Mesendoderm (in vitro differentiated cells): ENCODE data around the gene CYP2D6.
A peak's percentile ranks its signal among the peaks of the same experiment; 100 is the strongest.
"Not testable (repeated sequence)": the region's sequence is repeated elsewhere in the genome, so short reads cannot be mapped to it uniquely, and the experiment has no call there.

Experiments
- DNase-seq: peaks from one replicate; pipeline ENCODE4 v3.0.0; 2013
- H2AK5ac ChIP-seq: 2 replicates; pipeline ENCODE4 v1.6.1; 2013; ENCODE audit warnings: low read length, inconsistent platforms
- H2BK120ac ChIP-seq: 2 replicates; pipeline ENCODE4 v1.6.1; 2013; ENCODE audit warnings: low read depth, mild to moderate bottlenecking, low read length, moderate library complexity, mixed read lengths
- H2BK15ac ChIP-seq: replicated peaks from 2 replicates; pipeline ENCODE4 v1.6.1; 2013; ENCODE audit warnings: low read depth, mild to moderate bottlenecking, moderate library complexity
- H2BK5ac ChIP-seq: 2 replicates; pipeline ENCODE4 v1.6.1; 2013; ENCODE audit warnings: low read length, inconsistent platforms
- H3K18ac ChIP-seq: 2 replicates; pipeline ENCODE4 v1.6.1; 2013; ENCODE audit warnings: mild to moderate bottlenecking, low read length, mixed read lengths
- H3K23ac ChIP-seq: one replicate; pipeline ENCODE4 v1.6.1; 2013; ENCODE audit warnings: low read length
- H3K27ac ChIP-seq: 2 replicates; pipeline ENCODE4 v1.5.1; 2013; ENCODE audit warnings: low read depth, mild to moderate bottlenecking, inconsistent platforms, low read length, moderate library complexity
- H3K27me3 ChIP-seq: 2 replicates; pipeline ENCODE4 v1.6.1; 2013; ENCODE audit warnings: low read length, control low read depth, mild to moderate bottlenecking, inconsistent platforms; ENCODE audit not compliant: insufficient read depth, poor library complexity
- H3K36me3 ChIP-seq: 2 replicates; pipeline ENCODE4 v1.6.1; 2013; ENCODE audit warnings: low read length, inconsistent platforms; ENCODE audit not compliant: control insufficient read depth, insufficient read depth
- H3K4ac ChIP-seq: one replicate; pipeline ENCODE4 v1.6.1; 2013; ENCODE audit warnings: low read depth, mild to moderate bottlenecking, low read length, moderate library complexity
- H3K4me1 ChIP-seq: 2 replicates; pipeline ENCODE4 v1.6.1; 2013; ENCODE audit warnings: low read depth, low read length, inconsistent platforms; ENCODE audit not compliant: control insufficient read depth
- H3K4me2 ChIP-seq: 2 replicates; pipeline ENCODE4 v1.6.1; 2013; ENCODE audit warnings: low read length
- H3K4me3 ChIP-seq: 2 replicates; pipeline ENCODE4 v1.5.1; 2013; ENCODE audit warnings: mild to moderate bottlenecking, low read length
- H3K56ac ChIP-seq: one replicate; pipeline ENCODE4 v1.6.1; 2013; ENCODE audit warnings: low read length
- H3K79me1 ChIP-seq: 2 replicates; pipeline ENCODE4 v1.6.1; 2013; ENCODE audit warnings: low read length, inconsistent platforms
- H3K79me2 ChIP-seq: 2 replicates; pipeline ENCODE4 v1.6.1; 2013; ENCODE audit warnings: mild to moderate bottlenecking, low read length; ENCODE audit not compliant: control insufficient read depth, insufficient read depth
- H3K9ac ChIP-seq: 2 replicates; pipeline ENCODE4 v1.6.1; 2013; ENCODE audit warnings: low read length, inconsistent platforms
- H4K5ac ChIP-seq: one replicate; pipeline ENCODE4 v1.6.1; 2013; ENCODE audit warnings: low read length
- H4K8ac ChIP-seq: one replicate; pipeline ENCODE4 v1.6.1; 2013; ENCODE audit warnings: low read depth, mild to moderate bottlenecking, control low read depth, low read length, moderate library complexity
- WGBS: extraction: QIAGEN DNeasy Blood & Tissue Kit; methylation state at CpG from one replicate; pipeline ENCODE4 v1.1.7; 2013; ENCODE audit warnings: low lambda C conversion rate, missing lambda C conversion rate; ENCODE audit not compliant: insufficient coverage; ENCODE audit errors: extremely low coverage; 5-methylcytosine and 5-hydroxymethylcytosine counted together

The CYP2D6 gene

DNA sequence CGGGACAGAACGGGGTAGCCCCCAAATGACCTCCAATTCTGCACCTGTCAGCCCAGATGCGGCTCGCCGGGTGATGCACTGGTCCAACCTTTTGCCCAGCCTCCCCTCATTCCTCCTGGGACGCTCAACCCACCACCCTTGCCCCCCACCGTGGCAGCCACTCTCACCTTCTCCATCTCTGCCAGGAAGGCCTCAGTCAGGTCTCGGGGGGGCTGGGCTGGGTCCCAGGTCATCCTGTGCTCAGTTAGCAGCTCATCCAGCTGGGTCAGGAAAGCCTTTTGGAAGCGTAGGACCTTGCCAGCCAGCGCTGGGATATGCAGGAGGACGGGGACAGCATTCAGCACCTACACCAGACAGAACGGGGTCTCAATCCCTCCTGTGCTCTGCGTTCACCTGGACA, 2.6 kb downstream of the CYP2D6 start:
- not testable (repeated sequence) for H3K4me1 ChIP-seq, H2BK120ac ChIP-seq, H3K4ac ChIP-seq, H3K27me3 ChIP-seq, H3K23ac ChIP-seq, H4K8ac ChIP-seq, H4K5ac ChIP-seq, H3K79me1 ChIP-seq, H2BK15ac ChIP-seq, H3K36me3 ChIP-seq, H2AK5ac ChIP-seq, H2BK5ac ChIP-seq, H3K9ac ChIP-seq, H3K18ac ChIP-seq, H3K56ac ChIP-seq, H3K79me2 ChIP-seq, H3K4me3 ChIP-seq, H3K4me2 ChIP-seq, DNase-seq, H3K27ac ChIP-seq
- WGBS: no CpG with 5 or more reads among the region's 13 CpGs

DNA sequence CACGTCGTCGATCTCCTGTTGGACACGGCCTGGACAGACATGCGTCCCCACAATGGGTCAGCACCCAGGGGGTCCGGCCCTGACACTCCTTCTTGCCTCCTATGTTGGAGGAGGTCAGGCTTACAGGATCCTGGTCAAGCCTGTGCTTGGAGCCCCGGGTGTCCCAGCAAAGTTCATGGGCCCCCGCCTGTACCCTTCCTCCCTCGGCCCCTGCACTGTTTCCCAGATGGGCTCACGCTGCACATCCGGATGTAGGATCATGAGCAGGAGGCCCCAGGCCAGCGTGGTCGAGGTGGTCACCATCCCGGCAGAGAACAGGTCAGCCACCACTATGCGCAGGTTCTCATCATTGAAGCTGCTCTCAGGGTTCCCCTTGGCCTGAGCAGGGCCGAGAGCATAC, 3.0 kb downstream of the CYP2D6 start:
- H3K27ac ChIP-seq: no peak overlapping the region
- no peaks in the 10 kb centered on the region for H3K4me1 ChIP-seq
- no peak overlapping the region for H3K18ac ChIP-seq
- H2BK120ac ChIP-seq: no peak overlapping the region
- H2AK5ac ChIP-seq: no peak overlapping the region
- H2BK5ac ChIP-seq: no peak overlapping the region
- H3K79me2 ChIP-seq: no peaks in the 10 kb centered on the region
- H3K4me3 ChIP-seq: no peak overlapping the region
- H3K9ac ChIP-seq: no peak overlapping the region
- no peak for DNase-seq
- H4K8ac ChIP-seq: no peak overlapping the region
- no peak overlapping the region for H3K4me2 ChIP-seq
- no peak overlapping the region for H2BK15ac ChIP-seq
- H4K5ac ChIP-seq: no peak overlapping the region
- H3K56ac ChIP-seq: no peak overlapping the region
- no peaks in the 10 kb centered on the region for H3K27me3 ChIP-seq
- no peaks in the 10 kb centered on the region for H3K36me3 ChIP-seq
- H3K23ac ChIP-seq: no peak overlapping the region
- no peaks in the 10 kb centered on the region for H3K79me1 ChIP-seq
- no CpG with 5 or more reads among the region's 16 CpGs for WGBS
- no peak overlapping the region for H3K4ac ChIP-seq

DNA sequence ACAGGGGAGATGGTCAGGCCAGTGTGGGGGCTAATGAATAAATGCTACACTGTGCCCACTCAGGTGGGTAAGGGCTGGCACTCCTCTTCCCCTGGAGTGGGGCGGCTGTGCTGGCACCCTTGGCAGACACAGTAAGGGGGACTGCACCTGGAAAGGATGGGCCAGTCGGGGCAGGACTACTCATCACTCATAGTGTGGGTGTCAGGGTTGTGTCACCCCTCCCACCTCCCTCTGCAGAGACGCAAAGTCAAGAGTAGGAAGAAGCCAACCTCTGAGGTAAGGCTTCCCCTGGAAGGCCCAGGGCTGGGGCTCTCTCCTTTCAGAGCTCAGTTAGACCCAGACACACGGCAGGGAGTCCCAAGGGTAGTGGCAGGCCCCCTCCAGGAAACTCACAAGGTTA, 7.1 kb downstream of the CYP2D6 start:
- not testable (repeated sequence) for H3K4me1 ChIP-seq, H3K27me3 ChIP-seq, DNase-seq, H2AK5ac ChIP-seq, H3K4me2 ChIP-seq, H3K79me1 ChIP-seq, H3K18ac ChIP-seq, H3K23ac ChIP-seq, H2BK5ac ChIP-seq, H3K4me3 ChIP-seq, H3K4ac ChIP-seq, H3K27ac ChIP-seq, H2BK15ac ChIP-seq, H4K5ac ChIP-seq, H3K56ac ChIP-seq, H3K79me2 ChIP-seq, H2BK120ac ChIP-seq, H3K9ac ChIP-seq, H3K36me3 ChIP-seq, H4K8ac ChIP-seq
- WGBS: no CpG with 5 or more reads among the region's 4 CpGs

DNA sequence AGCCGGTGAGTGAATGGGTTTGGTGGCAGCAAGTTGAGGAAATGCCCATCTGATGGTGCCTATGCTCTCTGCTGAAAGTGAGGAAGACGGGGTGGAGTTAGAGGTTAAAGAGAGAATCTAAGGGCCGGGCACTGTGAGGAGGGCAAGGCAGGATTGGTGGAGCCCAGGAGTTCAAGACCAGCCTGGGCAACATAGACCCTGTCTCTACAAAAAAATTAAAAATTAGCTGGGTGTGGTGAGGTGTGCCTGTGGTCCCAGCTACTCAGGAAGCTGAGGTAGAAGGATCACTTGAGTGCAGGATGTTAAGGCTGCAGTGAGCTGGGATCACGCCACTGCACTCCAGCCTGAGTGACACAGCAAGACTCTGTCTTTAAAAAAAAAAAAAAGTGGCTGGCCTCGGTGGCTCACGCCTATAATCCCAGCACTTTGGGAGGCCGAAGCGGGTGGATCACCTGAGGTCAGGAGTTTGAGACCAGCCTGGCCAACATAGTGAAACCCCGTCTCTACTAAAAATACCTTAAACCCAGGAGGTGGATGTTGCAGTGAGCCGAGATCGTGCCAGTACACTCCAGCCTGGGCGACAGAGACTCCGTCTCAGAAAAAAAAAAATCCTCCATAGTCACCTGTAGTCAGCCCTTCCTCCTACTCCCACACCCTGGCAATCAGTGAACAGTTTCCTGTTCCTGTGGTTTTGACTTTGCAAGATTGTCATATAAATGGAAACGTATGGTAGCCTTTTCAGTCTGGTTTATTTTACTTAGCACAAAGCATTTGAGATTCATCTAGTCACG, 10.2 kb downstream of the CYP2D6 start:
- not testable (repeated sequence) for H2BK120ac ChIP-seq, H3K4ac ChIP-seq, H4K8ac ChIP-seq, H3K23ac ChIP-seq, H3K27ac ChIP-seq, H2AK5ac ChIP-seq, H3K4me3 ChIP-seq, H3K9ac ChIP-seq, H3K79me2 ChIP-seq, H3K27me3 ChIP-seq, H3K4me1 ChIP-seq, DNase-seq, H3K4me2 ChIP-seq, H3K36me3 ChIP-seq, H3K18ac ChIP-seq, H3K56ac ChIP-seq, H3K79me1 ChIP-seq, H2BK15ac ChIP-seq, H2BK5ac ChIP-seq, H4K5ac ChIP-seq
- no CpG with 5 or more reads among the region's 15 CpGs for WGBS

DNA sequence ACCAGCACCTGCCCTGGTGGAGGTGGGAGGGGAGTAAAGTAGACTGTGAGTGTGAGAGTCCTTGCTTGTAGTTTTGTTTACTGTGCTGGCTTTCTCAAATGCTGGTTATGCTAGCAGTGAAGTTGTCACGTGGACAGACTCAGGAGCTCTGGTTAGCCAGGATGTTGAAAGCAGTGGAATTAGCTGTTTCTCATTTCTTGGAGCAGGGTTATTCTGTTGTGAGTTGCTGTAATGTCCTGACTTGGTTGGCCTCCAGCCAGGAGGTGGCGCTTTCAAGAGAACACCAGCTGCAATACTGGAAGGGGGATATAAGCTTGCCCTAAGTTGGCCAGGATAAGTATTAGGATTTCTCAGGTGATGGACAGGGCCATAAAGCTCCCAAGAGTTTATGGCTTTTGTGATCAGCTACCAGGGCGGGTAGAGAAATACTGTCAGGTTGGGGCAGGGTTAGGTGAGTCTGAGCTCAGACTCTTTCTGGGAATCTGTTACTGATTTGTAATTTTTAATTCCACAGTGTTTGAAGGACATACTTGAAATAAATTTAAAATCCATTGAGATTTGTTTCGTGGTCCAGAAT, 13.7 kb downstream of the CYP2D6 start:
- no peak overlapping the region for H3K4ac ChIP-seq
- H3K18ac ChIP-seq: no peak overlapping the region
- DNase-seq: peak; percentile 57

DNA sequence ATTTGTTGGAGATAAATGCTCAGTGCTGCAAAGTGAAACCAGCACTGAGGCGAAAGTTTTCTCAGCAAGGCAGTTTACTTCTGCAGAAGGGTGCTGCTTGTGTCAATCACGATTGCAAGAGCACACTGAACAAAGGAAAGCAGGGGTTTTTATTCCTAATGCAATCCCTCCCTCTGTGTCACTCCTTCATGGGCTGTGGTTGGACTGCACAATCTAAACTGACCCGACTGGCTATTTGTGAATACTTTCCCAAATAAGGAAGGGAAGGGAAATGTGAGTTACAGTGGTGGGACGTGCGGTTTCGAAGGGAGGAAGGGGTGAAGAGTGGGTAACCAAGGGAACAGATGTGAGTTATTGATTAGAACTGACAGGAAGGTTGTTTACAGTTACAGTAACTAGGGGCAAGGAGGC, 15.2 kb downstream of the CYP2D6 start:
- H3K9ac ChIP-seq, H3K79me1 ChIP-seq, H2BK120ac ChIP-seq, H2BK15ac ChIP-seq, H3K27me3 ChIP-seq, H3K79me2 ChIP-seq, H3K56ac ChIP-seq, H3K18ac ChIP-seq, H3K4ac ChIP-seq, H3K4me2 ChIP-seq, H2AK5ac ChIP-seq, H3K36me3 ChIP-seq, H3K27ac ChIP-seq, H3K23ac ChIP-seq, H3K4me3 ChIP-seq, H3K4me1 ChIP-seq, H4K8ac ChIP-seq, H4K5ac ChIP-seq, H2BK5ac ChIP-seq: not testable (repeated sequence)
- DNase-seq: peak; percentile 37
- no CpG with 5 or more reads among the region's 6 CpGs for WGBS

More for the DNA sequence above, 13.7 kb downstream of the CYP2D6 start:
- Histone ChIP-seq H3K56ac (no peak overlapping the region), H2BK5ac (no peak overlapping the region), H3K4me1 (no peaks in the 10 kb centered on the region), H3K4me2 (no peak overlapping the region), H4K8ac (no peak overlapping the region), H2BK15ac (no peak overlapping the region), H3K36me3 (no peaks in the 10 kb centered on the region), H3K9ac (no peak overlapping the region), H4K5ac (no peak overlapping the region), H2BK120ac (no peak overlapping the region), H3K27me3 (no peaks in the 10 kb centered on the region), H3K79me1 (no peaks in the 10 kb centered on the region), H3K27ac (no peak overlapping the region), H3K79me2 (no peaks in the 10 kb centered on the region), H3K4me3 (no peak overlapping the region), H3K23ac (no peak overlapping the region), H2AK5ac (no peak overlapping the region)
- WGBS: no CpG with 5 or more reads among the region's 4 CpGs
